Hepatocyte (in vitro differentiated cells): ENCODE data around the gene CPA5. TPM values are rescaled to one million over a fixed set of nuclear protein-coding genes. Genes with fewer than 3 reads are reported as not detected.
A peak's percentile ranks its signal among the peaks of the same experiment; 100 is the strongest.

ENCODE experiments used
- DNase-seq: peaks from one replicate; pipeline ENCODE4 v3.0.0-alpha.2; 2016; ENCODE audit warnings: low spot score
- H2AFZ ChIP-seq: fragments of 200-600 bp; sonication (generic); 2 replicates; pipeline ENCODE4 v1.6.0; 2016; ENCODE audit warnings: antibody characterized with exemption, mild to moderate bottlenecking
- H3K27ac ChIP-seq: fragments of 200-600 bp; sonication (generic); 2 replicates; pipeline ENCODE4 v1.5.1; 2016; ENCODE audit warnings: mild to moderate bottlenecking
- H3K27me3 ChIP-seq: fragments of 200-600 bp; sonication (generic); 2 replicates; pipeline ENCODE4 v1.6.1; 2016
- H3K36me3 ChIP-seq: fragments of 200-600 bp; sonication (generic); replicated peaks from 2 replicates; pipeline ENCODE4 v1.5.1; 2016; ENCODE audit warnings: low read depth; ENCODE audit not compliant: insufficient read depth
- H3K4me1 ChIP-seq: fragments of 200-600 bp; sonication (generic); 2 replicates; pipeline ENCODE4 v1.5.1; 2016; ENCODE audit warnings: mild to moderate bottlenecking, moderate library complexity; ENCODE audit not compliant: insufficient read depth
- H3K4me2 ChIP-seq: fragments of 200-600 bp; sonication (generic); 2 replicates; pipeline ENCODE4 v1.6.0; 2016
- H3K4me3 ChIP-seq: fragments of 200-600 bp; sonication (generic); 2 replicates; pipeline ENCODE4 v1.5.1; 2016; ENCODE audit warnings: mild to moderate bottlenecking
- H3K79me2 ChIP-seq: fragments of 200-600 bp; sonication (generic); 2 replicates; pipeline ENCODE4 v1.6.0; 2017; ENCODE audit warnings: mild to moderate bottlenecking
- H3K9me2 ChIP-seq: fragments of 200-600 bp; sonication (generic); replicated peaks from 2 replicates; pipeline ENCODE4 v1.6.0; 2017; ENCODE audit warnings: mild to moderate bottlenecking; ENCODE audit not compliant: insufficient read depth
- H3K9me3 ChIP-seq: fragments of 200-600 bp; sonication (generic); 2 replicates; pipeline ENCODE4 v1.5.1; 2016; ENCODE audit warnings: low read depth, mild to moderate bottlenecking
- H4K20me1 ChIP-seq: fragments of 200-600 bp; sonication (generic); 2 replicates; pipeline ENCODE4 v1.6.0; 2016; ENCODE audit warnings: mild to moderate bottlenecking; ENCODE audit not compliant: insufficient read depth, poor library complexity, severe bottlenecking
- CTCF ChIP-seq: fragments of 200-600 bp; sonication (generic); IDR thresholded peaks from 2 replicates; pipeline ENCODE4 v1.5.1; 2016; ENCODE audit warnings: antibody characterized with exemption, mild to moderate bottlenecking; ENCODE audit not compliant: poor library complexity
- EZH2 ChIP-seq: fragments of 200-600 bp; sonication (generic); IDR thresholded peaks from 2 replicates; pipeline ENCODE4 v1.6.1; 2016; ENCODE audit warnings: antibody characterized with exemption, mild to moderate bottlenecking, borderline replicate concordance
- EZH2phosphoT487 ChIP-seq: fragments of 200-600 bp; sonication (generic); IDR thresholded peaks from one replicate; pipeline ENCODE4 v1.6.1; 2018; ENCODE audit warnings: antibody characterized with exemption, mild to moderate bottlenecking, low read depth, moderate library complexity; ENCODE audit not compliant: unreplicated experiment, severe bottlenecking
- WGBS: methylation state at CpG from one replicate; pipeline ENCODE4 v1.1.6; 2016; ENCODE audit warnings: low lambda C conversion rate; ENCODE audit errors: missing lambda C conversion rate; 5-methylcytosine and 5-hydroxymethylcytosine counted together
- polyA plus RNA-seq: library from polyadenylated mRNA; unstranded; fragments of >200 nt; fragmentation: Nextera tagmentation; extraction: Ambion mirVana; gene quantifications from 2 replicates; pipeline ENCODE4 v1.2.1, GENCODE V29; 2016
- total RNA-seq: library from RNA; depleted of rRNA; stranded (reverse); fragments of >200 nt; gene quantifications from 2 replicates; pipeline ENCODE4 v1.2.3, GENCODE V29; 2014

Gene CPA5
- total and polyA plus RNA-seq, 2 experiments from 2014 or later, result 0.30 TPM; not detected in 1

- no peak overlapping the region for H3K27ac ChIP-seq
- H3K4me2 ChIP-seq, result no peak overlapping the region
- H3K36me3 ChIP-seq, result no peaks in the 10 kb centered on the region
- TF ChIP-seq EZH2phosphoT487, result no peak
- TF ChIP-seq CTCF, result no peak
- no peak for TF ChIP-seq EZH2
- H3K4me1 ChIP-seq, result peaks cover 46% of the 10 kb centered on the region
- H3K79me2 ChIP-seq, result no peaks in the 10 kb centered on the region
- no peaks in the 10 kb centered on the region for H4K20me1 ChIP-seq
- no peaks in the 10 kb centered on the region for H3K9me2 ChIP-seq
- no peaks in the 10 kb centered on the region for H3K27me3 ChIP-seq
- no peaks in the 10 kb centered on the region for H3K9me3 ChIP-seq
- H2AFZ ChIP-seq, result no peak overlapping the region
- H3K4me3 ChIP-seq, result no peak overlapping the region
- DNase-seq, result no peak
- WGBS, result 85% methylated on average over 7 of the region's 7 CpGs
Measured at GRCh38 chr7:130394421-130395195, 50.0 kb downstream of the CPA5 start.

DNA sequence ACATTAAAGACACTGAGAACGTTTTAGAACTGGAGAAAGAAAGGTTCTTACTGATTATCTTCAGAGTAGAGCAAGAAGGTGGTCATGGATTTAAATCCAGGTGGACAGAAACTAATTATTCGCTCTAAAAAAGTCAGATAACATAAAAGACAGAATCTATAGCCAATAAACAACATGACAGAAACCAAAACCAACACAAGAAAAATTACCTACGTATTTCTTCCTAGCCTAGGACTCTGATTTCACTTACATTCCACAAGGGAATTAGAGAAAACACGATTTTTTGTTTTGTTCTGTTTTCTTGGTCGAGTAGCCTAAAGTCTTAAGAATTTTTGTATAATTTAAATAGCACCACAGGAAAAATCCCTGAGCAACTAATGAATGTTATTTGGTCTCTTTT lies 50.8 kb downstream of the CPA5 start:
- TF ChIP-seq CTCF (no peak), EZH2 (no peak), EZH2phosphoT487 (no peak)
- 74% methylated on average over 5 of the region's 5 CpGs for WGBS
- H3K27me3 ChIP-seq, result no peaks in the 10 kb centered on the region
- no peaks in the 10 kb centered on the region for H3K36me3 ChIP-seq
- DNase-seq, result no peak
- no peak overlapping the region for H3K4me2 ChIP-seq
- H2AFZ ChIP-seq, result no peak overlapping the region
- peak overlapping the region; percentile 75 for H3K27ac ChIP-seq
- H3K4me1 ChIP-seq, result peaks cover 46% of the 10 kb centered on the region
- H3K4me3 ChIP-seq, result no peak overlapping the region
- no peaks in the 10 kb centered on the region for H3K9me2 ChIP-seq
- H3K9me3 ChIP-seq, result no peaks in the 10 kb centered on the region
- no peaks in the 10 kb centered on the region for H3K79me2 ChIP-seq
- H4K20me1 ChIP-seq, result no peaks in the 10 kb centered on the region

DNA sequence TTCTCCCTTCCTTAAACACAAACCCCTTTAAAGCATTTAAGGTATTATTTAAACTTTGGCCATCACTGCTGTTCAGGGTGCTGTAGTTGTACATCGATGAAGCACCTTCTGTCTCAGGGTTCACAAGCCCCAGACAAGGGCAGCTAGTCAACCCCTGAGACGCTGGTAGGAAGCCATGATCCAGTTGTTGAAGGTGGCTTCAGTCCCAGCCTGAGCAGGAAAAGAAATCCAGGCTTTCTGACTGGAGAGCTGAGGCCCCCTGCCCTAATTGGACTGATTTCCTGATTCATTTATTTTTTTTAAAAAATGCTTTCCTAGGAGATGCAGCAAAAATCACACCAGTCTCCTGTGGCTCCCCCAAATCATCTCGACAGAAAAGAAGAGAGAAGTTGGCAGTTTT lies 51.5 kb downstream of the CPA5 start:
- TF ChIP-seq CTCF (no peak), EZH2phosphoT487 (no peak), EZH2 (no peak)
- Histone ChIP-seq H3K4me1 (peaks cover 46% of the 10 kb centered on the region), H2AFZ (no peak overlapping the region), H3K9me3 (no peaks in the 10 kb centered on the region), H3K79me2 (no peaks in the 10 kb centered on the region), H3K27me3 (no peaks in the 10 kb centered on the region), H3K4me2 (no peak overlapping the region), H3K27ac (peak overlapping the region; percentile 75), H4K20me1 (no peaks in the 10 kb centered on the region), H3K36me3 (no peaks in the 10 kb centered on the region), H3K9me2 (no peaks in the 10 kb centered on the region), H3K4me3 (no peak overlapping the region)
- WGBS, result 80% methylated on average over 3 of the region's 3 CpGs
- no peak for DNase-seq
